DND-41 (cell line): ENCODE results near the gene LBX2.

Experiments
- ATAC-seq: fragments of 200-7000 bp; cut with Tn5 transposase; 3 replicates; pipeline ENCODE4 v1.9.1; 2021; ENCODE audit warnings: low read depth; ENCODE audit not compliant: insufficient read depth
- DNase-seq: peaks from one replicate; pipeline ENCODE4 v3.0.0-alpha.2; 2020
- H2AFZ ChIP-seq: 2 replicates; pipeline ENCODE4 v1.6.0; 2012; ENCODE audit warnings: low read depth, low read length
- H3K27ac ChIP-seq: 2 replicates; pipeline ENCODE4 v1.5.1; 2012; ENCODE audit warnings: low read length, inconsistent platforms
- H3K27me3 ChIP-seq: fragments of 200-600 bp; sonication (generic); 2 replicates; pipeline ENCODE4 v1.6.0; 2012; ENCODE audit warnings: low read length, mild to moderate bottlenecking, inconsistent platforms; ENCODE audit not compliant: insufficient read depth, poor library complexity
- H3K36me3 ChIP-seq: 2 replicates; pipeline ENCODE4 v1.5.1; 2012; ENCODE audit warnings: low read length, inconsistent platforms; ENCODE audit not compliant: insufficient read depth
- H3K4me1 ChIP-seq: 2 replicates; pipeline ENCODE4 v1.5.1; 2012; ENCODE audit warnings: mild to moderate bottlenecking, low read length; ENCODE audit not compliant: insufficient read depth
- H3K4me2 ChIP-seq: 2 replicates; pipeline ENCODE4 v1.6.0; 2012; ENCODE audit warnings: mild to moderate bottlenecking, moderate library complexity, low read length, inconsistent platforms; ENCODE audit not compliant: insufficient read depth
- H3K4me3 ChIP-seq, 2 experiments: fragments of 200-600 bp in 1 of 2; shearing (Covaris generic) in 1 of 2; 2 replicates each; pipeline ENCODE4 v1.5.1; 2012 to 2016; ENCODE audit warnings: inconsistent platforms in 2 of 2, low read length in 2 of 2, mild to moderate bottlenecking in 2 of 2, low read depth in 1 of 2, moderate library complexity in 1 of 2
- H3K79me2 ChIP-seq: 2 replicates; pipeline ENCODE4 v1.6.0; 2012; ENCODE audit warnings: low read length, inconsistent platforms; ENCODE audit not compliant: insufficient read depth
- H3K9ac ChIP-seq: 2 replicates; pipeline ENCODE4 v1.6.0; 2012; ENCODE audit warnings: low read depth, mild to moderate bottlenecking, inconsistent platforms, low read length, moderate library complexity
- H3K9me3 ChIP-seq: 2 replicates; pipeline ENCODE4 v1.5.1; 2012; ENCODE audit warnings: low read length, moderate library complexity, mild to moderate bottlenecking, inconsistent platforms; ENCODE audit not compliant: insufficient read depth, severe bottlenecking
- H4K20me1 ChIP-seq: 2 replicates; pipeline ENCODE4 v1.6.0; 2012; ENCODE audit warnings: low read length; ENCODE audit not compliant: insufficient read depth
- CTCF ChIP-seq: IDR thresholded peaks from 2 replicates; pipeline ENCODE4 v1.5.1; 2012; ENCODE audit warnings: borderline replicate concordance, low read length, moderate library complexity, mild to moderate bottlenecking; ENCODE audit not compliant: poor library complexity, severe bottlenecking; ENCODE audit errors: extremely low read depth
- EZH2 ChIP-seq: IDR thresholded peaks from 3 replicates; pipeline ENCODE4 v1.6.1; 2012; ENCODE audit warnings: borderline replicate concordance, low read depth, mild to moderate bottlenecking, moderate library complexity, low read length, inconsistent platforms; ENCODE audit not compliant: severe bottlenecking

Gene LBX2

GRCh38 chr2:74507145-74507925, 7.9 kb upstream of the LBX2 start, which contains the start of gene PCGF1:
Gene PCGF1 (minus strand): TSS chr2:74507695. CDS start chr2:74507668, 27 bp downstream.
- Histone ChIP-seq H3K79me2 (peaks cover 14% of the 10 kb centered on the region), H3K4me3 (peak within 1 kb of the TSS; percentile 37 to 72), H3K4me2 (peak within 1 kb of the TSS; percentile 89), H3K9ac (peak within 1 kb of the TSS; percentile 69), H3K27me3 (no peaks in the 10 kb centered on the region), H2AFZ (peak within 1 kb of the TSS; percentile 88), H3K36me3 (peaks cover 11% of the 10 kb centered on the region), H3K27ac (peak within 1 kb of the TSS; percentile 96), H3K4me1 (peaks cover 36% of the 10 kb centered on the region), H3K9me3 (no peaks in the 10 kb centered on the region), H4K20me1 (no peaks in the 10 kb centered on the region)
- DNase-seq (peak; percentile 99), ATAC-seq (peak; percentile 89)
- TF ChIP-seq CTCF (peak; percentile 98), EZH2 (no peak)

DNA sequence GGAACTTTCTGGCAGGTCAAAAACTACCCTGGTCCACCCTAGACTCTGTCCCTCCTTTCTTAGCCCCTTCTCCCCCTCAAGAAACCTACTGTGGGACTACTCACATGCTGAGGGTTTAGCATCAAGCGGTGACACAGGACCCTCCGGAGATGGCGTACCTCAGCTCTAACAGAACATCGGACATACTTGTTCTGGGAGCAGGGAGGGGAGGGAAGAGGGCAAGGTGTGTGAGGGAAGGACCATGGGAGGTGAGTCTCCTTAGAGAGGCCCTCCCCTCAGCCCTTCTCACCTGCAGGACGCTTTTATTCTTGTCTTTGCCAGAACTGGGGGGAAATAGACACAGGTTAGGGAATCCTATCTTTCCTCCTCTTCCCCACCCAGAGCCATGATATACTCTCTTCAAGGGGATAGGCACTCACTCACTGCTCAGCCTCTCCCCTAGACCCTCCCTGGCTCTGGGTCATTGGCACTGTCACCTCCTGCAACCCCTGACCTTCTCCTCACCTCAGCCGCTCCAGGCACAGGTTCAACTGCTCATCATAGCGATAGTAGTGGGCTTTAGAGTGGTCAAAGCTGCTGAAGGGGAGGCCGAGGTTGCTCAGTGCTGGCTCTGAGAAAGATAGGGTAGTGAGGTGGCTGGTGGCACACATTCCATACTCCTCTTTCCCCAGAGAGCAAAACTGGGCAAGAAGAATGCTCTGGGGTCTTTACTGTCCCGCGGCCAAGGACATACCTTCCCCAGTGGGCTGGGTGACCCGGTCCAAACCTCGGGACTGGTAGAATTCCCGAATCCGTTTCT, 6.2 kb upstream of the LBX2 start:
- peak overlapping the region in 1 of 2 experiments; percentile 29; a peak in 2 of 4 replicates for H3K4me3 ChIP-seq
- TF ChIP-seq EZH2 (no peak), CTCF (no peak)
- H3K4me2 ChIP-seq = peak overlapping the region; percentile 49

DNA sequence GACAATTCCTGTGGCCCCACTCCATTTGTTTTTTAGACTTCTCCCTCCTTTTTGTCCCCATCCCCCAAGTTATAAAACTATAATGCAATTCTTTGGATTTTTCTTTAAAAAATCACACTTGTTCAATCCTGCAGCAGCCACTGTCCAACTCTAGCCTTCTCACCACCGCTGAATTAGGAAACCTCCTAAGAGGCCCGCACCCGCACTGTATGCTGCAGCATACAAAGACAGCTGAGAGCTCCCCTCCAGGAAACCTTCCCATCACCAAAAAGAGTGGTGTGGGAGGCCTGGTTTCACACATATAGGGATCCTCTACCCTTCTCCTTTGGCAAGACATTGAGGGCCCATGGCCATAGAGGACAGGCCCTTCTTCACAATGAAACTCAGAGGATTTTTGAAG, 5.2 kb upstream of the LBX2 start:
- no peak overlapping the region for H3K4me3 ChIP-seq
- no peak for ATAC-seq
- no peaks in the 10 kb centered on the region for H3K9me3 ChIP-seq
- peaks cover 14% of the 10 kb centered on the region for H3K79me2 ChIP-seq
- peaks cover 36% of the 10 kb centered on the region for H3K4me1 ChIP-seq
- TF ChIP-seq EZH2 (no peak), CTCF (no peak)
- H2AFZ ChIP-seq = no peak overlapping the region
- no peaks in the 10 kb centered on the region for H3K27me3 ChIP-seq
- H3K36me3 ChIP-seq = peaks cover 11% of the 10 kb centered on the region
- no peak overlapping the region for H3K27ac ChIP-seq
- H4K20me1 ChIP-seq = no peaks in the 10 kb centered on the region
- no peak for DNase-seq
- no peak overlapping the region for H3K4me2 ChIP-seq
- H3K9ac ChIP-seq = no peak overlapping the region

More for the DNA sequence above, 6.2 kb upstream of the LBX2 start:
- Histone ChIP-seq H2AFZ (no peak overlapping the region), H3K9ac (peak overlapping the region; percentile 5; the same call in 1 of the 2 replicates), H3K27me3 (no peaks in the 10 kb centered on the region), H3K36me3 (peaks cover 11% of the 10 kb centered on the region), H3K79me2 (peaks cover 14% of the 10 kb centered on the region), H4K20me1 (no peaks in the 10 kb centered on the region), H3K9me3 (no peaks in the 10 kb centered on the region), H3K4me1 (peaks cover 36% of the 10 kb centered on the region), H3K27ac (no peak overlapping the region)
- ATAC-seq (no peak), DNase-seq (no peak)
